Neural cell (in vitro differentiated cells): Measurements from ENCODE around the gene MXI1. TPM values are rescaled to one million over a fixed set of nuclear protein-coding genes. Genes with fewer than 3 reads are reported as not detected.

Source experiments
- H2AFZ ChIP-seq: fragments of 200-600, 300-800 bp; sonication (generic), shearing (Covaris generic); 2 replicates; pipeline ENCODE4 v1.6.0; 2014; ENCODE audit warnings: low read depth, mild to moderate bottlenecking, antibody characterized with exemption, low read length, moderate library complexity
- H3F3A ChIP-seq: fragments of 200-600 bp; shearing (Covaris generic); 2 replicates; pipeline ENCODE4 v1.6.1; 2016; ENCODE audit warnings: mild to moderate bottlenecking, moderate library complexity, mixed read lengths, antibody characterized with exemption, low read length; ENCODE audit not compliant: insufficient read depth, poor library complexity, severe bottlenecking
- H3K27ac ChIP-seq: fragments of 200-600, 300-800 bp; sonication (generic), shearing (Covaris generic); 2 replicates; pipeline ENCODE4 v1.5.1; 2014; ENCODE audit warnings: mild to moderate bottlenecking, low read length, moderate library complexity
- H3K27me3 ChIP-seq: fragments of 300-800, 200-600 bp; sonication (generic), shearing (Covaris generic); 2 replicates; pipeline ENCODE4 v1.6.0; 2014; ENCODE audit warnings: mild to moderate bottlenecking, low read depth, low read length, moderate library complexity; ENCODE audit not compliant: insufficient read depth
- H3K36me3 ChIP-seq: fragments of 300-800, 200-600 bp; sonication (generic), shearing (Covaris generic); 2 replicates; pipeline ENCODE4 v1.5.1; 2014; ENCODE audit warnings: mild to moderate bottlenecking, antibody characterized with exemption, low read length, moderate library complexity; ENCODE audit not compliant: insufficient read depth
- H3K4me2 ChIP-seq: fragments of 300-800, 200-600 bp; sonication (generic), shearing (Covaris generic); 2 replicates; pipeline ENCODE4 v1.6.0; 2014; ENCODE audit warnings: mild to moderate bottlenecking, low read length
- H3K4me3 ChIP-seq: fragments of 300-800, 200-600 bp; sonication (generic), shearing (Covaris generic); 2 replicates; pipeline ENCODE4 v1.5.1; 2014; ENCODE audit warnings: mild to moderate bottlenecking, low read length, moderate library complexity
- H3K79me2 ChIP-seq: fragments of 200-600 bp; shearing (Covaris generic); replicated peaks from 2 replicates; pipeline ENCODE4 v1.6.0; 2014; ENCODE audit warnings: mild to moderate bottlenecking, low read length, moderate library complexity; ENCODE audit not compliant: insufficient read depth
- H3K9ac ChIP-seq: fragments of 300-800, 200-600 bp; sonication (generic), shearing (Covaris generic); 2 replicates; pipeline ENCODE4 v1.6.1; 2016; ENCODE audit warnings: mild to moderate bottlenecking, low read length, mixed read lengths
- H3K9me2 ChIP-seq: fragments of 200-600 bp; shearing (Covaris generic); 2 replicates; pipeline ENCODE4 v1.6.1; 2016; ENCODE audit warnings: mild to moderate bottlenecking, low read length, mixed read lengths; ENCODE audit not compliant: insufficient read depth
- H3K9me3 ChIP-seq: fragments of 200-600, 300-800 bp; sonication (generic), shearing (Covaris generic); 2 replicates; pipeline ENCODE4 v1.6.1; 2016; ENCODE audit warnings: mild to moderate bottlenecking, mixed run types, low read length, moderate library complexity, mixed read lengths
- H4K20me1 ChIP-seq: fragments of 200-600 bp; shearing (Covaris generic); 2 replicates; pipeline ENCODE4 v1.6.1; 2016; ENCODE audit warnings: mild to moderate bottlenecking, mixed run types; ENCODE audit not compliant: insufficient read depth
- EP300 ChIP-seq: fragments of 450-650 bp; conservative IDR thresholded peaks from 2 replicates; pipeline ENCODE4 v1.6.1; 2014; ENCODE audit warnings: antibody characterized with exemption, mild to moderate bottlenecking, moderate library complexity; ENCODE audit not compliant: poor library complexity, severe bottlenecking
- EZH2 ChIP-seq: fragments of 200-600, 300-800 bp; shearing (Covaris generic), sonication (generic); IDR thresholded peaks from 2 replicates; pipeline ENCODE4 v1.6.1; 2014; ENCODE audit warnings: antibody characterized with exemption, low read length, borderline replicate concordance, mild to moderate bottlenecking; ENCODE audit not compliant: insufficient read depth, poor library complexity, severe bottlenecking
- MXI1 ChIP-seq: fragments of 450-650 bp; conservative IDR thresholded peaks from 2 replicates; pipeline ENCODE4 v1.6.1; 2014; ENCODE audit warnings: antibody characterized with exemption, mild to moderate bottlenecking; ENCODE audit not compliant: poor library complexity, severe bottlenecking
- POLR2AphosphoS5 ChIP-seq: IDR thresholded peaks from 2 replicates; pipeline ENCODE4 v1.6.1; 2012
- RAD21 ChIP-seq: fragments of 450-650 bp; conservative IDR thresholded peaks from 2 replicates; pipeline ENCODE4 v1.6.1; 2014; ENCODE audit warnings: antibody characterized with exemption, mild to moderate bottlenecking, moderate library complexity
- SMC3 ChIP-seq: fragments of 450-650 bp; conservative IDR thresholded peaks from 2 replicates; pipeline ENCODE4 v1.6.1; 2014; ENCODE audit warnings: antibody characterized with exemption, mild to moderate bottlenecking, moderate library complexity; ENCODE audit not compliant: poor library complexity
- TAF1 ChIP-seq: IDR thresholded peaks from 2 replicates; pipeline ENCODE4 v1.6.1; 2012; ENCODE audit warnings: low read depth
- polyA plus RNA-seq: library from polyadenylated mRNA; depleted of rRNA; stranded (reverse); fragments of >200 nt; gene quantifications from 2 replicates; pipeline ENCODE4 v1.2.3, GENCODE V29; 2014
- TF ChIP-seq, protein P1 (sequence below): fragments of 450-650 bp; IDR thresholded peaks from 2 replicates; pipeline ENCODE4 v1.5.1; 2014; ENCODE audit warnings: antibody characterized with exemption, mild to moderate bottlenecking, moderate library complexity; ENCODE audit not compliant: poor library complexity, severe bottlenecking
- TF ChIP-seq, protein P2 (sequence below): IDR thresholded peaks from 2 replicates; pipeline ENCODE4 v1.6.1; 2012; ENCODE audit warnings: borderline replicate concordance

Gene MXI1
- polyA plus RNA-seq, 1 donor from 2014 or later = 69.5 TPM

DNA sequence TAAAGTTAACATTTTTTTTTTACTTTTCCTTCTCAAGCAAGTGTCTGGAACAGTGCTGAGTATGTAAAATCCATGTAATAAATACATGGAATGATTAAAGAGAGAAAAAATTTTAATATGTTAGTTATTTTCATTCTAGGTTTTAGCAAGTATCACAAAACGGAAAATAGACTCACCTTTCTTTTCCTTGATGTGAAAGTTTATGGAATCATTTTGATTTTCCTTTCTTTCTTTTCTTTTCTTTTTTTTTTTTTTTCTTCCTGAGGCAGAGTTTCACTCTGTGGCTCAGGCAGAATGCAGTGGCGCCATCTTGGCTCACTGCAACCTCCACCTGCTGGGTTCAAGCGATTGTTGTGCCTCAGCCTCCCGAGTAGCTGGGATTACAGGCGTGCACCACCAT is 69.2 kb downstream of the MXI1 start:
- H3K27me3 ChIP-seq = no peaks in the 10 kb centered on the region
- peaks cover 5% of the 10 kb centered on the region for H3K79me2 ChIP-seq
- H2AFZ ChIP-seq = no peak overlapping the region
- no peak overlapping the region for H3K4me3 ChIP-seq
- H4K20me1 ChIP-seq = no peaks in the 10 kb centered on the region
- H3K9ac ChIP-seq = no peak overlapping the region
- H3K9me3 ChIP-seq = no peaks in the 10 kb centered on the region
- no peak overlapping the region for H3K27ac ChIP-seq
- H3K4me2 ChIP-seq = no peak overlapping the region
- H3K9me2 ChIP-seq = no peaks in the 10 kb centered on the region
- no peaks in the 10 kb centered on the region for H3K36me3 ChIP-seq
- TF ChIP-seq TAF1 (no peak), SMC3 (no peak), RAD21 (no peak), MXI1 (no peak), POLR2AphosphoS5 (no peak), EZH2 (no peak), EP300 (no peak)
- TF ChIP-seq, protein P1, sequence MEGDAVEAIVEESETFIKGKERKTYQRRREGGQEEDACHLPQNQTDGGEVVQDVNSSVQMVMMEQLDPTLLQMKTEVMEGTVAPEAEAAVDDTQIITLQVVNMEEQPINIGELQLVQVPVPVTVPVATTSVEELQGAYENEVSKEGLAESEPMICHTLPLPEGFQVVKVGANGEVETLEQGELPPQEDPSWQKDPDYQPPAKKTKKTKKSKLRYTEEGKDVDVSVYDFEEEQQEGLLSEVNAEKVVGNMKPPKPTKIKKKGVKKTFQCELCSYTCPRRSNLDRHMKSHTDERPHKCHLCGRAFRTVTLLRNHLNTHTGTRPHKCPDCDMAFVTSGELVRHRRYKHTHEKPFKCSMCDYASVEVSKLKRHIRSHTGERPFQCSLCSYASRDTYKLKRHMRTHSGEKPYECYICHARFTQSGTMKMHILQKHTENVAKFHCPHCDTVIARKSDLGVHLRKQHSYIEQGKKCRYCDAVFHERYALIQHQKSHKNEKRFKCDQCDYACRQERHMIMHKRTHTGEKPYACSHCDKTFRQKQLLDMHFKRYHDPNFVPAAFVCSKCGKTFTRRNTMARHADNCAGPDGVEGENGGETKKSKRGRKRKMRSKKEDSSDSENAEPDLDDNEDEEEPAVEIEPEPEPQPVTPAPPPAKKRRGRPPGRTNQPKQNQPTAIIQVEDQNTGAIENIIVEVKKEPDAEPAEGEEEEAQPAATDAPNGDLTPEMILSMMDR = no peak
- TF ChIP-seq, protein P2, sequence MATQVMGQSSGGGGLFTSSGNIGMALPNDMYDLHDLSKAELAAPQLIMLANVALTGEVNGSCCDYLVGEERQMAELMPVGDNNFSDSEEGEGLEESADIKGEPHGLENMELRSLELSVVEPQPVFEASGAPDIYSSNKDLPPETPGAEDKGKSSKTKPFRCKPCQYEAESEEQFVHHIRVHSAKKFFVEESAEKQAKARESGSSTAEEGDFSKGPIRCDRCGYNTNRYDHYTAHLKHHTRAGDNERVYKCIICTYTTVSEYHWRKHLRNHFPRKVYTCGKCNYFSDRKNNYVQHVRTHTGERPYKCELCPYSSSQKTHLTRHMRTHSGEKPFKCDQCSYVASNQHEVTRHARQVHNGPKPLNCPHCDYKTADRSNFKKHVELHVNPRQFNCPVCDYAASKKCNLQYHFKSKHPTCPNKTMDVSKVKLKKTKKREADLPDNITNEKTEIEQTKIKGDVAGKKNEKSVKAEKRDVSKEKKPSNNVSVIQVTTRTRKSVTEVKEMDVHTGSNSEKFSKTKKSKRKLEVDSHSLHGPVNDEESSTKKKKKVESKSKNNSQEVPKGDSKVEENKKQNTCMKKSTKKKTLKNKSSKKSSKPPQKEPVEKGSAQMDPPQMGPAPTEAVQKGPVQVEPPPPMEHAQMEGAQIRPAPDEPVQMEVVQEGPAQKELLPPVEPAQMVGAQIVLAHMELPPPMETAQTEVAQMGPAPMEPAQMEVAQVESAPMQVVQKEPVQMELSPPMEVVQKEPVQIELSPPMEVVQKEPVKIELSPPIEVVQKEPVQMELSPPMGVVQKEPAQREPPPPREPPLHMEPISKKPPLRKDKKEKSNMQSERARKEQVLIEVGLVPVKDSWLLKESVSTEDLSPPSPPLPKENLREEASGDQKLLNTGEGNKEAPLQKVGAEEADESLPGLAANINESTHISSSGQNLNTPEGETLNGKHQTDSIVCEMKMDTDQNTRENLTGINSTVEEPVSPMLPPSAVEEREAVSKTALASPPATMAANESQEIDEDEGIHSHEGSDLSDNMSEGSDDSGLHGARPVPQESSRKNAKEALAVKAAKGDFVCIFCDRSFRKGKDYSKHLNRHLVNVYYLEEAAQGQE = no peak
- peaks cover 3% of the 10 kb centered on the region for H3F3A ChIP-seq

DNA sequence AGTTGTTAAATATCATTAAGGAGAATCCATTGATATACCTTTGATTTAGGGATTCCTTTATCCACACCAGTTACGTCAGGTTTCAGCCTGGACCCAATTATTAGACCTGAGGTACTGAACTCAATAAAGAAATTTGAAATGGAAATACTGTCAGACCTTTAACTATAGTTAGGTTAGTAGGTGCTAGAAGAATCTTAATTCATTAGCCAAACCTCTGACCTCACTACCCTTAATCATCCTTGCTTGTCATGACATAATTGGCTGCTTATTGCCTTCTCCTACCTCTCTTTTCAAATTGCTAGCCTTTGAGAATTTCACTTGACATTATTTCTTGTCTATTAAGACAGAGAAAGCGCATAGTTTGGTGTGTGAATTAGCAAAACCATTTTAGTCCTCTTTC is 70.2 kb downstream of the MXI1 start:
- Histone ChIP-seq H2AFZ (no peak overlapping the region), H3K36me3 (no peaks in the 10 kb centered on the region), H3K4me2 (no peak overlapping the region), H3K79me2 (peaks cover 9% of the 10 kb centered on the region), H3K27ac (no peak overlapping the region), H3K4me3 (no peak overlapping the region), H3F3A (peaks cover 3% of the 10 kb centered on the region), H3K27me3 (no peaks in the 10 kb centered on the region), H3K9ac (no peak overlapping the region), H3K9me3 (no peaks in the 10 kb centered on the region), H3K9me2 (no peaks in the 10 kb centered on the region), H4K20me1 (no peaks in the 10 kb centered on the region)
- TF ChIP-seq MXI1 (no peak), RAD21 (no peak), EZH2 (no peak), SMC3 (no peak), EP300 (no peak), POLR2AphosphoS5 (no peak), TAF1 (no peak)
- TF ChIP-seq, protein P1 = no peak
- TF ChIP-seq, protein P2 = no peak
